ENCODE data around the gene UQCRH.

Gene UQCRH

GRCh38 chr1:46288485-46289133 lies 14.9 kb upstream of the UQCRH start:
- Histone ChIP-seq H3K27ac (ENCODE audit: low read depth, low read length, poor library complexity, severe bottlenecking) (no peak overlapping the region), H3K36me3 (ENCODE audit: insufficient read depth, low read length) (peaks cover 25% of the 10 kb centered on the region), H3K4me3 (ENCODE audit: low read depth, low read length, poor library complexity, severe bottlenecking) (no peak overlapping the region), H3K9me3 (ENCODE audit: low read length) (no peaks in the 10 kb centered on the region), H3K9me2 (ENCODE audit: low read depth, low read length) (no peaks in the 10 kb centered on the region), H3K79me2 (ENCODE audit: insufficient read depth, low read length) (no peaks in the 10 kb centered on the region), H3F3A (ENCODE audit: insufficient read depth, low read length) (no peaks in the 10 kb centered on the region), H3K4me1 (ENCODE audit: insufficient read depth, low read length, severe bottlenecking) (peaks cover 18% of the 10 kb centered on the region), H3K27me3 (ENCODE audit: insufficient read depth, low read length) (no peaks in the 10 kb centered on the region), H4K20me1 (ENCODE audit: insufficient read depth, low read length) (no peaks in the 10 kb centered on the region), H3K9ac (ENCODE audit: low read length) (no peak overlapping the region), H2AFZ (ENCODE audit: low read length) (no peak overlapping the region), H3K4me2 (ENCODE audit: low read length) (no peak overlapping the region)
- TF ChIP-seq CTCF (IDR thresholded peaks at IDR 0.05; ENCODE audit: low read length) (no peak), EZH2 (IDR thresholded peaks at IDR 0.05; ENCODE audit: borderline replicate concordance, low read length) (no peak)

GRCh38 chr1:46289134-46289494 lies 14.4 kb upstream of the UQCRH start:
- Histone ChIP-seq H3K27me3 (ENCODE audit: insufficient read depth, low read length) (no peaks in the 10 kb centered on the region), H3K27ac (ENCODE audit: low read depth, low read length, poor library complexity, severe bottlenecking) (no peak overlapping the region), H2AFZ (ENCODE audit: low read length) (no peak overlapping the region), H3K9me2 (ENCODE audit: low read depth, low read length) (no peaks in the 10 kb centered on the region), H3K36me3 (ENCODE audit: insufficient read depth, low read length) (peaks cover 23% of the 10 kb centered on the region), H3K79me2 (ENCODE audit: insufficient read depth, low read length) (no peaks in the 10 kb centered on the region), H4K20me1 (ENCODE audit: insufficient read depth, low read length) (no peaks in the 10 kb centered on the region), H3K9ac (ENCODE audit: low read length) (no peak overlapping the region), H3F3A (ENCODE audit: insufficient read depth, low read length) (no peaks in the 10 kb centered on the region), H3K4me2 (ENCODE audit: low read length) (no peak overlapping the region), H3K4me3 (ENCODE audit: low read depth, low read length, poor library complexity, severe bottlenecking) (no peak overlapping the region), H3K9me3 (ENCODE audit: low read length) (no peaks in the 10 kb centered on the region), H3K4me1 (ENCODE audit: insufficient read depth, low read length, severe bottlenecking) (peaks cover 18% of the 10 kb centered on the region)
- TF ChIP-seq CTCF (IDR thresholded peaks at IDR 0.05; ENCODE audit: low read length) (no peak), EZH2 (IDR thresholded peaks at IDR 0.05; ENCODE audit: borderline replicate concordance, low read length) (no peak)

GRCh38 chr1:46289976-46290375 lies 13.5 kb upstream of the UQCRH start:
- Histone ChIP-seq H3K4me1 (ENCODE audit: insufficient read depth, low read length, severe bottlenecking) (peaks cover 15% of the 10 kb centered on the region), H2AFZ (ENCODE audit: low read length) (no peak overlapping the region), H3K4me3 (ENCODE audit: low read depth, low read length, poor library complexity, severe bottlenecking) (no peak overlapping the region), H3K27ac (ENCODE audit: low read depth, low read length, poor library complexity, severe bottlenecking) (no peak overlapping the region), H3K9me3 (ENCODE audit: low read length) (no peaks in the 10 kb centered on the region), H3F3A (ENCODE audit: insufficient read depth, low read length) (no peaks in the 10 kb centered on the region), H3K79me2 (ENCODE audit: insufficient read depth, low read length) (no peaks in the 10 kb centered on the region), H3K27me3 (ENCODE audit: insufficient read depth, low read length) (no peaks in the 10 kb centered on the region), H3K9me2 (ENCODE audit: low read depth, low read length) (no peaks in the 10 kb centered on the region), H4K20me1 (ENCODE audit: insufficient read depth, low read length) (no peaks in the 10 kb centered on the region), H3K4me2 (ENCODE audit: low read length) (no peak overlapping the region), H3K36me3 (ENCODE audit: insufficient read depth, low read length) (peaks cover 18% of the 10 kb centered on the region), H3K9ac (ENCODE audit: low read length) (no peak overlapping the region)
- TF ChIP-seq EZH2 (IDR thresholded peaks at IDR 0.05; ENCODE audit: borderline replicate concordance, low read length) (no peak), CTCF (IDR thresholded peaks at IDR 0.05; ENCODE audit: low read length) (no peak)
